Smooth muscle cell (in vitro differentiated cells): ENCODE measurements around the gene SLC38A5. TPM values are rescaled to one million over a fixed set of nuclear protein-coding genes. Genes with fewer than 3 reads are reported as not detected.

ENCODE experiments used
- DNase-seq: peaks from one replicate; lab custom pipeline; 2025; ENCODE audit not compliant: unreplicated experiment; lab: John Stamatoyannopoulos, UW
- H2AFZ ChIP-seq: fragments of 200-600 bp; sonication (generic); 2 replicates; pipeline ENCODE4 v1.6.0; 2016; ENCODE audit warnings: antibody characterized with exemption, low read depth, mild to moderate bottlenecking
- H3F3A ChIP-seq: fragments of 200-600 bp; sonication (generic); 2 replicates; pipeline ENCODE4 v1.6.0; 2017; ENCODE audit warnings: antibody characterized with exemption, low read depth
- H3K27ac ChIP-seq: fragments of 200-600 bp; sonication (generic); 2 replicates; pipeline ENCODE4 v1.5.1; 2016; ENCODE audit warnings: low read depth, mild to moderate bottlenecking
- H3K27me3 ChIP-seq: fragments of 200-600 bp; sonication (generic); 2 replicates; pipeline ENCODE4 v1.6.1; 2016; ENCODE audit warnings: low read depth, mild to moderate bottlenecking
- H3K36me3 ChIP-seq: fragments of 200-600 bp; sonication (generic); 2 replicates; pipeline ENCODE4 v1.5.1; 2016; ENCODE audit warnings: low read depth
- H3K4me1 ChIP-seq: fragments of 200-600 bp; sonication (generic); 2 replicates; pipeline ENCODE4 v1.5.1; 2016; ENCODE audit warnings: low read depth
- H3K4me2 ChIP-seq: fragments of 200-600 bp; sonication (generic); 2 replicates; pipeline ENCODE4 v1.6.0; 2016; ENCODE audit warnings: mild to moderate bottlenecking
- H3K4me3 ChIP-seq: fragments of 200-600 bp; sonication (generic); 2 replicates; pipeline ENCODE4 v1.5.1; 2016; ENCODE audit warnings: mild to moderate bottlenecking
- H3K79me2 ChIP-seq: fragments of 200-600 bp; sonication (generic); 2 replicates; pipeline ENCODE4 v1.6.0; 2016; ENCODE audit warnings: low read depth, mild to moderate bottlenecking
- H3K9ac ChIP-seq: fragments of 200-600 bp; sonication (generic); 2 replicates; pipeline ENCODE4 v1.6.0; 2016; ENCODE audit warnings: low read depth
- H3K9me3 ChIP-seq: fragments of 200-600 bp; sonication (generic); replicated peaks from 2 replicates; pipeline ENCODE4 v1.5.1; 2016; ENCODE audit warnings: low read depth
- H4K20me1 ChIP-seq: fragments of 200-600 bp; sonication (generic); 2 replicates; pipeline ENCODE4 v1.6.0; 2016; ENCODE audit warnings: low read depth
- WGBS: methylation state at CpG from one replicate; pipeline ENCODE4 v1.1.7; 2016; ENCODE audit warnings: low lambda C conversion rate; 5-methylcytosine and 5-hydroxymethylcytosine counted together
- polyA plus RNA-seq: library from polyadenylated mRNA; unstranded; fragments of >200 nt; fragmentation: Nextera tagmentation; extraction: Ambion mirVana; gene quantifications from 2 replicates; pipeline ENCODE4 v1.2.1, GENCODE V29; 2016
- total RNA-seq: library from RNA; depleted of rRNA; stranded (reverse); fragments of >200 nt; gene quantifications from 2 replicates; pipeline ENCODE4 v1.2.3, GENCODE V29; 2014
- TF ChIP-seq, protein P1 (sequence below): fragments of 200-600 bp; sonication (generic); IDR thresholded peaks from 2 replicates; pipeline ENCODE4 v1.5.1; 2017; ENCODE audit warnings: borderline replicate concordance, mild to moderate bottlenecking, antibody characterized with exemption; ENCODE audit not compliant: insufficient read depth, poor library complexity, severe bottlenecking

SLC38A5 gene
- total and polyA plus RNA-seq, 2 experiments from 2014 or later = 68.7 to 69.4 TPM

- 83% methylated on average over 3 of the region's 3 CpGs for WGBS
- H3K27me3 ChIP-seq = no peaks in the 10 kb centered on the region
- no peak overlapping the region for H3K9ac ChIP-seq
- no peaks in the 10 kb centered on the region for H3F3A ChIP-seq
- TF ChIP-seq, protein P1, sequence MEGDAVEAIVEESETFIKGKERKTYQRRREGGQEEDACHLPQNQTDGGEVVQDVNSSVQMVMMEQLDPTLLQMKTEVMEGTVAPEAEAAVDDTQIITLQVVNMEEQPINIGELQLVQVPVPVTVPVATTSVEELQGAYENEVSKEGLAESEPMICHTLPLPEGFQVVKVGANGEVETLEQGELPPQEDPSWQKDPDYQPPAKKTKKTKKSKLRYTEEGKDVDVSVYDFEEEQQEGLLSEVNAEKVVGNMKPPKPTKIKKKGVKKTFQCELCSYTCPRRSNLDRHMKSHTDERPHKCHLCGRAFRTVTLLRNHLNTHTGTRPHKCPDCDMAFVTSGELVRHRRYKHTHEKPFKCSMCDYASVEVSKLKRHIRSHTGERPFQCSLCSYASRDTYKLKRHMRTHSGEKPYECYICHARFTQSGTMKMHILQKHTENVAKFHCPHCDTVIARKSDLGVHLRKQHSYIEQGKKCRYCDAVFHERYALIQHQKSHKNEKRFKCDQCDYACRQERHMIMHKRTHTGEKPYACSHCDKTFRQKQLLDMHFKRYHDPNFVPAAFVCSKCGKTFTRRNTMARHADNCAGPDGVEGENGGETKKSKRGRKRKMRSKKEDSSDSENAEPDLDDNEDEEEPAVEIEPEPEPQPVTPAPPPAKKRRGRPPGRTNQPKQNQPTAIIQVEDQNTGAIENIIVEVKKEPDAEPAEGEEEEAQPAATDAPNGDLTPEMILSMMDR = no peak
- H3K4me3 ChIP-seq = no peak overlapping the region
- no peaks in the 10 kb centered on the region for H3K4me1 ChIP-seq
- H4K20me1 ChIP-seq = no peaks in the 10 kb centered on the region
- no peak for DNase-seq
- peaks cover 4% of the 10 kb centered on the region for H3K36me3 ChIP-seq
- H3K9me3 ChIP-seq = no peaks in the 10 kb centered on the region
- H3K79me2 ChIP-seq = peaks cover 13% of the 10 kb centered on the region
- no peak overlapping the region for H3K27ac ChIP-seq
- H3K4me2 ChIP-seq = no peak overlapping the region
- H2AFZ ChIP-seq = no peak overlapping the region
Measured at GRCh38 chrX:48480583-48480982, 10.5 kb upstream of the SLC38A5 start.

- no peak overlapping the region for H2AFZ ChIP-seq
- H3K27ac ChIP-seq = no peak overlapping the region
- no peak overlapping the region for H3K9ac ChIP-seq
- H3K9me3 ChIP-seq = no peaks in the 10 kb centered on the region
- no peaks in the 10 kb centered on the region for H4K20me1 ChIP-seq
- DNase-seq = no peak
- peaks cover 17% of the 10 kb centered on the region for H3K79me2 ChIP-seq
- H3K4me2 ChIP-seq = no peak overlapping the region
- no peaks in the 10 kb centered on the region for H3K27me3 ChIP-seq
- H3K4me1 ChIP-seq = no peaks in the 10 kb centered on the region
- 86% methylated on average over 3 of the region's 3 CpGs for WGBS
- no peaks in the 10 kb centered on the region for H3F3A ChIP-seq
- H3K4me3 ChIP-seq = no peak overlapping the region
- TF ChIP-seq, protein P1 = no peak
- H3K36me3 ChIP-seq = peaks cover 4% of the 10 kb centered on the region
Measured at GRCh38 chrX:48480142-48480541, 10.1 kb upstream of the SLC38A5 start.

DNA sequence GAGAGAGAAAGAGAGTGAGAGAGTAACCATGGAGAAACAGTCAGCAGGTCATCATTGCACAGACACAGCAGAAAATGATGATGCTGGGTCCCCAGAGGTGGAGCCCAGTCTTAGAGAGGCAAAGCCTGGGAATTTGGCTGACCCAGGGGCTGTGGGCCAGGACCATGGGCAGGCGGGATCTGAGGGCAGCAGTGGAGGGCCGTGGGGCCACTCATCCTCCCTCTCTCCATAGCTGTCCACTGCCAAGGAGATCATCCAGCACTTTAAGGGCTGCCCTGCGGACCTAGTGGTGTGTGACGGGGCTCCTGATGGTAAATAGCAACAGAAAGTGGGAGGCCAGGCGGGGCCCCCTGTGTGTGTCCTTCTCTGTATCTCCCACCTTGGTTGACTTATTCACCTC, 8.7 kb upstream of the SLC38A5 start:
- Histone ChIP-seq H3K4me3 (no peak overlapping the region), H3K9ac (no peak overlapping the region), H3K27ac (no peak overlapping the region), H3K4me2 (no peak overlapping the region), H3F3A (no peaks in the 10 kb centered on the region), H3K79me2 (peaks cover 23% of the 10 kb centered on the region), H3K9me3 (no peaks in the 10 kb centered on the region), H2AFZ (no peak overlapping the region), H3K36me3 (peaks cover 4% of the 10 kb centered on the region), H3K27me3 (no peaks in the 10 kb centered on the region), H4K20me1 (no peaks in the 10 kb centered on the region), H3K4me1 (no peaks in the 10 kb centered on the region)
- TF ChIP-seq, protein P1 = no peak
- WGBS = 81% methylated on average over 5 of the region's 5 CpGs
- no peak for DNase-seq

DNA sequence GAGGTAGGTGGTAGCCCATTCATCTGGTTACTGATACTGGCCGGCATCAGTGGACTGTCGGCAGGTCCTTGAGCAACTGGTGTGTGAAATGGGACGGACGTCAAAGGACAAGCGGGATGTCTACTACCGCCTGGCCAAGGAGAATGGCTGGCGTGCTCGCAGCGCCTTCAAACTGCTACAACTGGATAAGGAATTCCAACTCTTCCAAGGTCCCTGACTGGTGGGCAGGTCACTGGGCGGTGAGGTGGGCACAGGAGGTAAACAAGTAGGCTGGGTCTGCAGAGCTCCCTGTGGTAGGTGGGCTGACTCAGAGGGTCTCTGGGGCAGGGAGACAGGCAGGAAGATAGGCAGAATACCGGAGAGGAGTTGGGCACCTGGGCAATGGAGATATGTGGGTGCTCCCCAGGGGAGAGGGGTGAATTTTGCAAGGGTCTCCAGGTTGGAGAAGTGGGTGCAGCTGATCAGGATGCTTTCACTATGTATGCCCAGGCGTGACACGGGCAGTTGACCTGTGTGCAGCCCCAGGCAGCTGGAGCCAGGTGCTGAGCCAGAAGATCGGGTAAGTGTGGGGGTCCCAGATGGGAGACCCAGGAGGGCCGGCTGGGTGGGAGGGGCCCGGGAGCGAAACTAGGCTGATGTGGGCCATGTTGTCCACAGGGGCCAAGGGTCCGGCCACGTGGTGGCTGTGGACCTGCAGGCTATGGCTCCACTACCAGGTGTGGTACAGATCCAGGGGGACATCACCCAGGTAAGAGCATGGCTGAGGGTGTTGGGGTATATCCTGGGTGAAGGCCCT, 8.1 kb upstream of the SLC38A5 start:
- no peaks in the 10 kb centered on the region for H3K4me1 ChIP-seq
- peaks cover 23% of the 10 kb centered on the region for H3K79me2 ChIP-seq
- H4K20me1 ChIP-seq = no peaks in the 10 kb centered on the region
- H3K9me3 ChIP-seq = no peaks in the 10 kb centered on the region
- H3K36me3 ChIP-seq = peaks cover 4% of the 10 kb centered on the region
- no peak overlapping the region for H3K9ac ChIP-seq
- 95% methylated on average over 19 of the region's 19 CpGs for WGBS
- no peak overlapping the region for H3K4me2 ChIP-seq
- H3K4me3 ChIP-seq = no peak overlapping the region
- no peak for DNase-seq
- no peak overlapping the region for H2AFZ ChIP-seq
- no peaks in the 10 kb centered on the region for H3K27me3 ChIP-seq
- H3F3A ChIP-seq = no peaks in the 10 kb centered on the region
- H3K27ac ChIP-seq = no peak overlapping the region
- TF ChIP-seq, protein P1 = no peak
